HepG2 (cell line): Measurements from ENCODE around the gene NT5C. TPM values are rescaled to one million over a fixed set of nuclear protein-coding genes. Genes with fewer than 3 reads are reported as not detected.

ENCODE experiments used
- CREB3 ChIP-seq: sonication (generic); formaldehyde crosslinking; IDR thresholded peaks from 2 replicates; pipeline ENCODE4 v1.5.0; 2020; ENCODE audit warnings: missing genetic modification reagents
- E2F5 ChIP-seq: sonication (generic); formaldehyde crosslinking; conservative IDR thresholded peaks from 2 replicates; pipeline ENCODE4 v1.4.0; 2020; ENCODE audit warnings: missing genetic modification reagents
- FOXA3 ChIP-seq: IDR thresholded peaks from 2 replicates; pipeline ENCODE4 v1.6.1; 2016; ENCODE audit warnings: missing genetic modification reagents, missing compliant biosample characterization
- GTF2F1 ChIP-seq: fragments of 150-350 bp; IDR thresholded peaks from 2 replicates; pipeline ENCODE4 v1.6.1; 2014; ENCODE audit warnings: low read length
- HCFC1 ChIP-seq: fragments of 150-350 bp; IDR thresholded peaks from 2 replicates; pipeline ENCODE4 v1.6.1; 2014; ENCODE audit warnings: low read depth, low read length
- HNF4G ChIP-seq, 2 experiments: sonication (generic) in 1 of 2; formaldehyde crosslinking in 1 of 2; IDR thresholded peaks; 2 replicates each; pipeline versions ENCODE4 v1.4.0 to v1.6.1; 2011 to 2020; ENCODE audit warnings: borderline replicate concordance in 2 of 2, low read depth in 2 of 2, mild to moderate bottlenecking in 2 of 2, low read length in 1 of 2, missing genetic modification reagents in 1 of 2, moderate library complexity in 1 of 2
- KLF9 ChIP-seq: IDR thresholded peaks from 2 replicates; pipeline ENCODE4 v1.6.1; 2016; ENCODE audit warnings: low read depth
- KMT2A ChIP-seq: sonication (generic); formaldehyde crosslinking; IDR thresholded peaks from 2 replicates; pipeline ENCODE4 v1.4.0; 2020; ENCODE audit warnings: missing genetic modification reagents
- MXD3 ChIP-seq: IDR thresholded peaks from 2 replicates; pipeline ENCODE4 v1.6.1; 2016; ENCODE audit warnings: mild to moderate bottlenecking, missing biosample characterization, missing genetic modification reagents
- MXI1 ChIP-seq: IDR thresholded peaks from 3 replicates; pipeline ENCODE4 v1.6.1; 2012; ENCODE audit warnings: low read depth, low read length, inconsistent platforms, borderline replicate concordance
- PATZ1 ChIP-seq: sonication (generic); formaldehyde crosslinking; IDR thresholded peaks from 2 replicates; pipeline ENCODE4 v1.4.0; 2020; ENCODE audit warnings: missing genetic modification reagents
- PHF8 ChIP-seq: sonication (generic); formaldehyde crosslinking; IDR thresholded peaks from 2 replicates; pipeline ENCODE4 v1.5.0; 2020; ENCODE audit warnings: missing genetic modification reagents
- PRDM10 ChIP-seq: sonication (generic); formaldehyde crosslinking; IDR thresholded peaks from 2 replicates; pipeline ENCODE4 v1.4.0; 2020; ENCODE audit warnings: low read depth, missing genetic modification reagents
- SKI ChIP-seq: fragments of 450-650 bp; IDR thresholded peaks from one replicate; pipeline ENCODE4 v1.6.1; 2018; ENCODE audit warnings: mild to moderate bottlenecking; ENCODE audit not compliant: partially characterized antibody
- ZNF121 ChIP-seq: sonication (generic); formaldehyde crosslinking; IDR thresholded peaks from 2 replicates; pipeline ENCODE4 v1.5.0; 2020; ENCODE audit warnings: mild to moderate bottlenecking, missing genetic modification reagents
- ZNF639 ChIP-seq: conservative IDR thresholded peaks from 2 replicates; pipeline ENCODE4 v1.6.1; 2018; ENCODE audit warnings: missing genetic modification reagents
- ZNF850 ChIP-seq: sonication (generic); formaldehyde crosslinking; conservative IDR thresholded peaks from 2 replicates; pipeline ENCODE4 v1.9.0; 2021; ENCODE audit warnings: mild to moderate bottlenecking, missing genetic modification reagents
- ZSCAN21 ChIP-seq: sonication (generic); formaldehyde crosslinking; IDR thresholded peaks from 2 replicates; pipeline ENCODE4 v1.8.0; 2022; ENCODE audit warnings: mild to moderate bottlenecking, missing genetic modification reagents, moderate library complexity, borderline replicate concordance
- polyA plus RNA-seq, 8 experiments: library from polyadenylated mRNA; depleted of rRNA in 3 of 8; stranded (reverse) in 7 of 8; unstranded in 1 of 8; fragments of >200 nt; fragmentation: Illumina TruSeq in 4 of 8; extraction: Trizol in 4 of 8; gene quantifications; 2 replicates each; pipeline versions ENCODE4 v1.2.1 to v1.2.3, GENCODE V29; 2011 to 2016; ENCODE audit warnings: low read depth in 4 of 8, missing spikeins in 1 of 8, mixed read lengths in 1 of 8; ENCODE audit not compliant: insufficient read depth in 1 of 8
- total RNA-seq, 5 experiments: library from RNA; depleted of rRNA; stranded (reverse); fragments of >200 nt; fragmentation: Illumina TruSeq; extraction: Trizol; gene quantifications; 2 replicates each; pipeline ENCODE4 v1.2.3, GENCODE V29; 2016; ENCODE audit warnings: low read depth in 1 of 5

NT5C gene
- total and polyA plus RNA-seq, 2 of the 13 experiments (the other 11 are each of a cell fraction or from before 2014, with no cell fraction given): 42.8 to 48.6 TPM

- TF ChIP-seq SKI (peak; percentile 62), PRDM10 (CRISPR knock-in tag) (0 out of 2 replicates have a peak, but pooled peaks have one; percentile 34), GTF2F1 (peak; percentile 88), MXD3 (CRISPR knock-in tag) (peak; percentile 85), ZSCAN21 (CRISPR knock-in tag) (peak; percentile 93), E2F5 (CRISPR knock-in tag) (peak; percentile 10; the same call in 1 of the 2 replicates), MXI1 (peak; percentile 83), PATZ1 (peak; percentile 59; the same call in 1 of the 2 replicates), FOXA3 (peak; percentile 50), CREB3 (peak; percentile 69; the same call in 1 of the 2 replicates), HCFC1 (peak; percentile 22), HNF4G (IDR thresholded peaks at IDR 0.05; ENCODE audit: borderline replicate concordance, low read depth, low read length) (no peak; the same call in 1 of the 2 replicates), HNF4G (CRISPR knock-in tag; IDR thresholded peaks at IDR 0.05; ENCODE audit: borderline replicate concordance, low read depth) (no peak), ZNF850 (peak; percentile 59; the same call in 1 of the 2 replicates), ZNF121 (CRISPR knock-in tag) (0 out of 2 replicates have a peak, but pooled peaks have one; percentile 16), ZNF639 (CRISPR knock-in tag) (peak; percentile 52; the same call in 1 of the 2 replicates), KLF9 (0 out of 2 replicates have a peak, but pooled peaks have one; percentile 36), PHF8 (CRISPR knock-in tag) (peak; percentile 95), KMT2A (CRISPR knock-in tag) (peak; percentile 95)
Observed at GRCh38 chr17:75154195-75155106, 22.9 kb upstream of the NT5C start, which contains the start of gene JPT1 (continued).
